ENCODE measurements around the gene MINDY4.
"Not testable (repeated sequence)": the region's sequence is repeated elsewhere in the genome, so short reads cannot be mapped to it uniquely, and the experiment has no call there.

Gene MINDY4

GRCh38 chr7:30797176-30798040 is 26.2 kb downstream of the MINDY4 start:
- Mint-ChIP-seq H3K27me3 (no peaks in the 10 kb centered on the region), H3K9me3 (no peaks in the 10 kb centered on the region), H3K27ac (no peak overlapping the region), H3K4me1 (peaks cover 22% of the 10 kb centered on the region), H3K4me3 (no peak overlapping the region), H3K36me3 (no peaks in the 10 kb centered on the region)
- no peak for DNase-seq (ENCODE audit: low spot score in 2 of 2)
- ATAC-seq (ENCODE audit: low read depth), result no peak

GRCh38 chr7:30799206-30799975 is 28.2 kb downstream of the MINDY4 start:
- peak; percentile 64 for ATAC-seq (ENCODE audit: low read depth)
- Mint-ChIP-seq H3K4me1 (peaks cover 22% of the 10 kb centered on the region), H3K27ac (no peak overlapping the region), H3K27me3 (no peaks in the 10 kb centered on the region), H3K9me3 (no peaks in the 10 kb centered on the region), H3K4me3 (no peak overlapping the region), H3K36me3 (no peaks in the 10 kb centered on the region)
- no peak for DNase-seq (ENCODE audit: low spot score in 2 of 2)

GRCh38 chr7:30799976-30800661 is 28.9 kb downstream of the MINDY4 start:
- no peaks in the 10 kb centered on the region for H3K9me3 Mint-ChIP-seq
- no peak overlapping the region for H3K27ac Mint-ChIP-seq
- no peak for ATAC-seq (ENCODE audit: low read depth)
- H3K4me1 Mint-ChIP-seq, result peaks cover 22% of the 10 kb centered on the region
- H3K36me3 Mint-ChIP-seq, result no peaks in the 10 kb centered on the region
- H3K27me3 Mint-ChIP-seq, result no peaks in the 10 kb centered on the region
- no peak for DNase-seq (ENCODE audit: low spot score in 2 of 2)
- H3K4me3 Mint-ChIP-seq, result no peak overlapping the region

- ATAC-seq (ENCODE audit: low read depth) (peak; percentile 65), DNase-seq (ENCODE audit: low spot score in 2 of 2) (peak; percentile 18 to 26)
- Mint-ChIP-seq H3K4me3 (no peak overlapping the region), H3K4me1 (peaks cover 20% of the 10 kb centered on the region), H3K36me3 (no peaks in the 10 kb centered on the region), H3K27ac (no peak overlapping the region), H3K27me3 (no peaks in the 10 kb centered on the region), H3K9me3 (no peaks in the 10 kb centered on the region)
Observed at GRCh38 chr7:30800785-30801252, 29.6 kb downstream of the MINDY4 start.

DNA sequence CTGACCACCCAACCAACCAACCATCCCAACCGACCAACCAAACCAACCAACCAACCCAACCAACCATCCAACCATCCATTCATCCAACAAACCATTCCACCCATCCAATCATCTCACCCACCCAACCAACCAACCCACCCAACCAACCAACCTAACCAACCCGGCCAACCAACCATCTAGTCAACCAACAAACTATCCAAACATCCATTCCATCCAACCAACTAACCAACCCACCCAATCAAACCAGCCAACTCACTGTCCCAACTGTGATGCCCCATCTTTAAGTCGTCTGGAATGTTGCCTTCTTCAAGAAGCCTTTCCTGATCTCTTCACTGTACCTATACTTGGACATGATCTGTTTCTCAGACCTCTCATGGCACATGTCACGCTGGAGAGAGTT is 31.6 kb downstream of the MINDY4 start:
- H3K27me3 Mint-ChIP-seq, result no peaks in the 10 kb centered on the region
- no peak overlapping the region for H3K4me3 Mint-ChIP-seq
- H3K27ac Mint-ChIP-seq, result no peak overlapping the region
- peaks cover 15% of the 10 kb centered on the region for H3K4me1 Mint-ChIP-seq
- ATAC-seq (ENCODE audit: low read depth), result no peak
- DNase-seq (ENCODE audit: low spot score in 2 of 2), result no peak
- H3K9me3 Mint-ChIP-seq, result no peaks in the 10 kb centered on the region
- H3K36me3 Mint-ChIP-seq, result no peaks in the 10 kb centered on the region

DNA sequence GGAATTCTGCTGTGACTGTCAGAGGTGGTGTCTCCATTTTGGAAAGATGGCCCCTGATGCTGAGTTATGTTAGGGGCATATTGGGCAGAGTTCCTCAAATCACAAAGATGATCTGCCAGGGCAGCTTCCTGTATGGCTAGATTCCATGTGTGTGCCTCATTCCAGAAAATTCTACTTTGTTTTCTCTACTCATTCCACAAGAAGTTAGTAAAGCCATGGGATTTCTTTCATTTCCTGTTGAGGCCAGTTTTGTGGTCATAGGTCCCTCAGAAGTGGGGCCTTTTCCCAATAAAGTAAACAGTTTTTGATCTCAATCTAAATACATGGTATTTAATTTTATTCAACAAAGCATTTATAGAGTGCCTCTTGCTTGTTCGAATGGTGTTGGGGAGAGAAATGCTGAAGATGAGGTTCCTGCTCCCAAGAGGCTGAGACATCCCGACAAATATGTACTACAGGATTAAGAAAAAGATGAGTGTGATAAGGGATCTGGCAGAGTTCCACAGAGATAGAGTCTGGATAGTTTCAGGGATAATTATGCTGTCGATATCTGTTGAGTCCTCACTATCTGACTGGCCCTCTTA is 33.0 kb downstream of the MINDY4 start:
- ATAC-seq (ENCODE audit: low read depth), result no peak
- no peak overlapping the region for H3K27ac Mint-ChIP-seq
- no peaks in the 10 kb centered on the region for H3K27me3 Mint-ChIP-seq
- H3K36me3 Mint-ChIP-seq, result peaks cover 1% of the 10 kb centered on the region
- H3K9me3 Mint-ChIP-seq, result no peaks in the 10 kb centered on the region
- no peak for DNase-seq (ENCODE audit: low spot score in 2 of 2)
- peaks cover 9% of the 10 kb centered on the region for H3K4me1 Mint-ChIP-seq
- H3K4me3 Mint-ChIP-seq, result no peak overlapping the region

- no peak overlapping the region for H3K4me3 Mint-ChIP-seq
- peaks cover 2% of the 10 kb centered on the region for H3K4me1 Mint-ChIP-seq
Observed at GRCh38 chr7:30805081-30805691, 34.0 kb downstream of the MINDY4 start.

DNA sequence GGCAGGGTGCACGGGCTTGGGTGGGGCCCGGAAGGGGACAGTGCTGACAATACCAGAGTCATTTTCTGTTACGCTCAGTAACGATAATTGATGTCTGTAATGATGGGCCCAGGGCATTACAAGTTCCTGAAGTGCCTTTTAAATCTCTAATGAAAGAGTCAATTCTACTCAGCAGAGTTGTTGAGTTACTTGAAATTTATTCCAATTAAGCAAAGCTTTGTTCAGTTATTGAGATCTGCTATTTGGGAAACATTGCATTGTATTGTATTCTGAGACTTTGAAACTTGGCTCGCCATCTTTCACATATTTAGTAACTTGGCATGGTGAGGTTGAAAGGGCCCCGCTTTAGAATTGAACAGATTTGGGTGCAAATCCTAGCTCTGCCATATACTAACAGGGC is 34.7 kb downstream of the MINDY4 start:
- no peaks in the 10 kb centered on the region for H3K9me3 Mint-ChIP-seq
- DNase-seq (ENCODE audit: low spot score in 2 of 2) (no peak), ATAC-seq (ENCODE audit: low read depth) (no peak)
- peaks cover 1% of the 10 kb centered on the region for H3K36me3 Mint-ChIP-seq
- no peaks in the 10 kb centered on the region for H3K4me1 Mint-ChIP-seq
- no peaks in the 10 kb centered on the region for H3K27me3 Mint-ChIP-seq
- no peak overlapping the region for H3K4me3 Mint-ChIP-seq
- H3K27ac Mint-ChIP-seq, result no peak overlapping the region

More at GRCh38 chr7:30805081-30805691, 34.0 kb downstream of the MINDY4 start:
- DNase-seq (ENCODE audit: low spot score in 2 of 2) (no peak), ATAC-seq (ENCODE audit: low read depth) (no peak)
- Mint-ChIP-seq H3K36me3 (peaks cover 1% of the 10 kb centered on the region), H3K9me3 (no peaks in the 10 kb centered on the region), H3K27me3 (no peaks in the 10 kb centered on the region), H3K27ac (no peak overlapping the region)

DNA sequence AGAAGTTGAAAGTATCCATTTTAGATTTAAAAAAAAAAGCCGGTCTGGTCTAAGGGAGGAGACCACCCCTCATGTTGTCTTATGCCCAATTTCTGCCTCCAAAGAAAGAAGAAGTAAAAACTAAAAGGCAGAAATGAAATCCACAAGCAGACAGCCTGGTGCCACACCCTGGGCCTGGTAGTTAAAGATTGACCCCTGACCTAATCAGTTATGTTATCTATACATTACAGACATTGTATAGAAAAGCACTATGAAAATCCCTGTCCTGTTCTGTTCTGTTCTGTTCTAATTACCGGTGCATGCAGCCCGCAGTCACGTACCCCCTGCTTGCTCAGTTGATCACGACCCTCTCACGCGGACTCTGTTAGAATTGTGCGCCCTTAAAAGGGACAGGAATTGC is 36.3 kb downstream of the MINDY4 start:
- H3K4me1 Mint-ChIP-seq; DNase-seq (ENCODE audit: low spot score in 2 of 2); H3K4me3 Mint-ChIP-seq: not testable (repeated sequence)

DNA sequence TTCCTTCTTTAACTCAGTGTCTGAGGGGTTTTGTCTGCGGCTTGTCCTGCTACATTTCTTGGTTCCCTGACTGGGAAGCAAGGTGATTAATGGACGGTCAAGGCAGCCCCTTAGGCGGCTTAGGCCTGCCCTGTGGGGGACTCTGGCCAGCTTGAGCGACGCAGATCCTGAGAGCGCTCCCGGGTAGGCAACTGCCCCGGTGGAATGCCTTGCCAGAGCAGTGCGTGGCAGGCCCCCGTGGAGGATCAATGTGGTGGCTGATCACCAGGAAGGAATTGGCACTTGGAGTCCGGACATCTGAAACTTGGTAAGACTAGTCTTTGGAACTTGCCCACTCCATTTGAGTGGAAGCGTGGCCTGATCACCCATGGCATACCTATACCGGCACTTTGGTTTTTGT is 36.7 kb downstream of the MINDY4 start:
- not testable (repeated sequence) for H3K27me3 Mint-ChIP-seq; H3K4me3 Mint-ChIP-seq; H3K4me1 Mint-ChIP-seq; H3K36me3 Mint-ChIP-seq; H3K27ac Mint-ChIP-seq; ATAC-seq (ENCODE audit: low read depth); DNase-seq (ENCODE audit: low spot score in 2 of 2); H3K9me3 Mint-ChIP-seq

More for the DNA sequence above, 36.3 kb downstream of the MINDY4 start:
- not testable (repeated sequence) for H3K27me3 Mint-ChIP-seq; H3K9me3 Mint-ChIP-seq; ATAC-seq (ENCODE audit: low read depth); H3K27ac Mint-ChIP-seq; H3K36me3 Mint-ChIP-seq

GRCh38 chr7:30810986-30811385 is 39.8 kb downstream of the MINDY4 start:
- H3K4me3 Mint-ChIP-seq, result no peak overlapping the region
- DNase-seq (ENCODE audit: low spot score in 2 of 2) (no peak), ATAC-seq (ENCODE audit: low read depth) (no peak)
- H3K27me3 Mint-ChIP-seq, result no peaks in the 10 kb centered on the region
- peaks cover 1% of the 10 kb centered on the region for H3K36me3 Mint-ChIP-seq
- peaks cover 5% of the 10 kb centered on the region for H3K4me1 Mint-ChIP-seq
- H3K9me3 Mint-ChIP-seq, result no peaks in the 10 kb centered on the region
- H3K27ac Mint-ChIP-seq, result no peak overlapping the region

GRCh38 chr7:30812676-30813075 is 41.5 kb downstream of the MINDY4 start:
- Mint-ChIP-seq H3K27me3 (no peaks in the 10 kb centered on the region), H3K9me3 (no peaks in the 10 kb centered on the region), H3K4me3 (no peak overlapping the region), H3K4me1 (peaks cover 5% of the 10 kb centered on the region), H3K27ac (no peak overlapping the region), H3K36me3 (peaks cover 1% of the 10 kb centered on the region)
- DNase-seq (ENCODE audit: low spot score in 2 of 2), result no peak
- ATAC-seq (ENCODE audit: low read depth), result no peak

GRCh38 chr7:30813466-30813865 is 42.2 kb downstream of the MINDY4 start:
- Mint-ChIP-seq H3K4me3 (no peak overlapping the region), H3K36me3 (no peaks in the 10 kb centered on the region), H3K27ac (no peak overlapping the region), H3K9me3 (no peaks in the 10 kb centered on the region), H3K4me1 (peaks cover 5% of the 10 kb centered on the region), H3K27me3 (no peaks in the 10 kb centered on the region)
- no peak for DNase-seq (ENCODE audit: low spot score in 2 of 2)
- ATAC-seq (ENCODE audit: low read depth), result no peak
